Left renal cortex interstitium (tissue), 4 donors: ENCODE measurements around the gene OR9Q1. TPM values are rescaled to one million over a fixed set of nuclear protein-coding genes. Genes with fewer than 3 reads are reported as not detected.
"Not testable (repeated sequence)": the region's sequence is repeated elsewhere in the genome, so short reads cannot be mapped to it uniquely, and the experiment has no call there.

Experiments used
- DNase-seq, 4 donors: peaks; one replicate each; pipeline ENCODE4 v3.0.0-alpha.2; 2013; ENCODE audit warnings: low read depth in 4 of 4, low spot score in 2 of 4, missing footprints in 1 of 4
- polyA plus RNA-seq, 4 donors: library from polyadenylated mRNA; unstranded; fragments of 120-200 nt; gene quantifications; one replicate each; pipeline ENCODE4 v1.2.1, GENCODE V29; 2013; ENCODE audit not compliant: insufficient read length in 4 of 4

The OR9Q1 gene
- polyA plus RNA-seq, 4 donors: not detected

DNA sequence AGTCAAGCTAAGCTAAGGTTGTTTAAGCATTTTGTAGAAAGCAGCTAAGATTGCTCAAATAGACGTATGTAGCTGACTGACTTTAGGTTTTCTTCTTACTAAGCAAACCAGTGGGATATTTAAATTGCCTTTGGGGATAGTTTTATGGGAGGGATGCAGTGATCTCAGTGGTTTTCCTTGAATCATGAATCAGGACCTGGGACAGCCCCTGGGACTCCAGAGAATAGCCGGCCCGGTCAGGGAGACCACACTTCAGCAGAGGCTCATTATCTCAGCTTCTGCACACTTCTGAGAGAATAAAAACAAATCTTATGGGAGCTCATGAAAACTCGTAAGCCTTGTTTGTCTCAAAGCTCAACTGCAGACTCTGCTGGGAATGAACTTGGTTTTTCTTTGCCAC lies 101.8 kb downstream of the OR9Q1 start, which contains the start of gene OR9I1:
TSS of gene OR9I1 (minus strand) at position 62 of the 400 bp plus-strand sequence. CDS start 6,086 bp downstream, outside the sequence.
- DNase-seq: no peak

DNA sequence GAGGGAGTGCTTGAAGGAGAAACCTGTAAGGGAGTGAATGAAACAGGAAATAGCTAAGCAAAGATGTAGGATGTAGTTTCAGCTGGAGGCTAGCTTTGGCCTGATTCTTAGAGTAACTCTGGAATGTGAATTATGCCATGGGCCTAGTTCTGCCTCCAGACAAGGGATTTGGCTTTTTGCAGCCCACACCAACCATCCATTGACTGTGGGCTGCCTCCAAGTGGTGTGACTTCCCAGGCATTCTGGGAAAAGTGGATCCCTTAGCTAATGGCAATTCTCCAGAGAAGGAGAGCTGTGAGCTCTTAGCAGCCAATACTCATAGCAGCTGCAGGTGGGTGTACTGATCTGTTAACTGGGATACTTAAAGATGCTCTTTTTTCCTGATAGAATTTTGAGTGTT lies 103.7 kb downstream of the OR9Q1 start:
- DNase-seq: no peak

DNA sequence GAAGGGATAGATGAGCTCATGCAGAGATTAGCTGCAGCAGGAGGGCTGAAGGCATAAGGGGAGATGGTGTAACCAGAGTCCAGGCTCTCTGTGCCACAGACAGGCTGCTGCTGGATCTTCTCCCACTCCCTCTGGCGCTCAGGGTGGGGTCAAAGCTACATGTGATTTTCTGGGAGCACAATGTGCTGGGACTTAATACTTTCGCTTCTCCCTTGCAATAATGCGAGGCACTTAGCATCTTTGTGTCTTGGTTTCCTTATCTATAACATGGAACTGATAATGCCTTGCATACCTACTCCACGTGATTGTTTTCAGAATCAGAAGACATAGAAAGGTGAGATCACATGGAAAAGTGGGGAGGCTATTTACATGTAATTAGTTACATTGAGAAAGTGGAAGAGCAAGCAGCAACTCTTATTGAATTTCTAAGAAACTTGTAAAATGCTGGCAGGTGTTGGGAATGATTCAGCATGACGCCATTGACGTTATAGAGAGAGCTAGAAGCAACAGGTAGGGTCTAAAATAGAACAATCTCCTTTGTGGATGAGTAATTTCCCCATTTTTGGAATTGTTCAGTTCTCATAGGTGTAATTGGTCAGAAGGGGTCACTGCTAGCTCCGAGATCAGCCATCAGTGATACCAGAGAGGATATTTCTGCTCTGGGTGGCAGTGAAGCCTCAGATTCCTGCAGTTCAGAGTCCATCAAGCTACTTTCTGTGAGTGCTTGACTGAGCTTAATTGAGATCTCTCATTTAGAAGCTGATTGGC lies 109.8 kb downstream of the OR9Q1 start:
- no peak for DNase-seq

DNA sequence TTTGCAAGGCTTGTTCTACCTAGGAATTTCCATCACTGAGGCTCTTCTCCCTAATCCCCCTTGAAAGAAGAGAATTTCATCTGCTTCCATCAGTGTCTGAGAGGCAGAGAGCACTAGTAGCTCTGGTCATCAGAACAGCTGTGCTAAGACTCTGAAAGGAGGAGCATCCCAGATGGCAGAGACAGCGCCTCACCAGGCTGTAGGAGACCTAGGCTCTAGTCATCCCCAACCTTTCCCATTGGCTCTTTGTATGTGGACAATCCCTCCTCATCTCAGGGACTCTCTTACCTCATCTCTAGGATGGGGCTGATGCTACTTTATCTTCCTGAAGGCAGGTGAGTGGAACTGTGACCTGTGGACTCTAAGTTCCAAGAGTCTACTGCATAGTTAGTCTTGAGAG lies 110.5 kb downstream of the OR9Q1 start:
- DNase-seq: no peak

DNA sequence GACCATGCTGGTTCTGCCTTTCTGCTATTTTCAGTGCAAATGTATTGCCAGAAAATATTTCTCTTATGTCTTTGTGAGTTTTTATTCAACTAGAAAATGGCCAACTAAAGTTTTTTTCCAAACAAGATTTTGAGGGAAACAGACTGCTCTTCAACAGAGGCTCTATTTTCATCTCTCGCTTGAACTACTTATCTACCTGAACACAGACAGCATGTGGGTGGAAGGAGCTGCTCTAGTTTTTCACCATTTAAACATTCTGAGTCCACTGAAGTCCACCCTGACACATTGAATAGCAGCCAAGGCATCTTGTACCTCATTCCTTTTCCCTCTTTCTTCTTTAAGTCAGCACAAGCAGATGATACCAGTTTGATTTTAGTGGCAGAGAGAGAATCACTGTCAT lies 111.5 kb downstream of the OR9Q1 start:
- DNase-seq: no peak

DNA sequence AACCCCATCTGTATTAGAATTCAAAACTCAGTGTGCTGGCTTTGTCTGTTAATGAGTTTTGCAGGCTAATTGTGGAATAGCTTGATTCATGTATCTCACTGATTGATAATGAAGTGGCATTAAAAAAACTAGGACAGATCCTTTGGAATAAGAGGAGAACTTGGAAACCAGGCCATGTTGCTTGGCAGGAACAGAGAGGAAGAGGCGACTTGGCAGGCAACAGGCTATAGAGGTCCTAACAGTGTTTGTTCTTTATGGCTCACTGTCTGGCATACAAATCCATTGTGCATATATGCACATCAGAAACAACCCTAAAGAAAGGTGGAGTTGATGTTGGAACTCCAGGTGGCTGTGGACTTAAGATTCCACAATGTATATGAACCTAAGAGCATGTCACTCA lies 119.1 kb downstream of the OR9Q1 start:
- DNase-seq: no peak

DNA sequence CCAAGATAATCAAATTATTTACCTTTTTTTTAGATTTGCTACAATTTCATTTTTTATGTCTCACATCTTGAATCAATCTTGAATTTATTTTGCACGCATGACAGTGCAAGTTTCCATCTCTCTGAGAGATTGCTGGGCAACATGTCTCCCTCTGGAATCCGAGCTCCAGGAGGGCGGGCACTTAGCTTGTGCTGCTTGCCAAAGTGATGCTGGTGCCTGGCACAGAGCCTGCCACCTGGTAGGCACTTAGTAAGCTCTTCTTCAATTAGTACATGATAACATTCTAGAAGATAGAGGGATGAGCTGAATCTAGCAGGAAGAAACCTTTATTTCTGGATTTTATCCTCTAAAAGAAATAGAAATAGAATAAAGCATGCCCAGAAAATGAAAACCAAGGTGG lies 129.1 kb downstream of the OR9Q1 start:
- DNase-seq: no peak

DNA sequence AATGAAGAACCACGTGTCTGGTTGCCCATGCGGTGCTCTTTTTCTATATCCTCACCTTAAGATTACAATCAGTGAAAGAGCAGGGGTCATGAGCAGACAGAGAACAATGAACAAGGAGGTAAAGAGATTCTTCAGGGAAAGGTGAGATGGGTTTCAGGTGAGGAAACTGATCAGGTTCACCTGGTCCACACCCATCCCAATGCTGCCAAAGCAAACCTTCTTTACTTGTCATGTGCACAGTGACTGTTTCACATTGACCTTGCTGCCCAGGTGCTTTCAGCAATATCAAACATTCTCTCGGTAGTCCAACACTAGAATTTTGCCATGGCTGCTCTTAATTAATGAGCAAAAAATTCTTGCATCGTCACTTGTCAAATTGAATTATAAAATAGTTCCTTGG lies 140.7 kb downstream of the OR9Q1 start:
- no peak for DNase-seq

DNA sequence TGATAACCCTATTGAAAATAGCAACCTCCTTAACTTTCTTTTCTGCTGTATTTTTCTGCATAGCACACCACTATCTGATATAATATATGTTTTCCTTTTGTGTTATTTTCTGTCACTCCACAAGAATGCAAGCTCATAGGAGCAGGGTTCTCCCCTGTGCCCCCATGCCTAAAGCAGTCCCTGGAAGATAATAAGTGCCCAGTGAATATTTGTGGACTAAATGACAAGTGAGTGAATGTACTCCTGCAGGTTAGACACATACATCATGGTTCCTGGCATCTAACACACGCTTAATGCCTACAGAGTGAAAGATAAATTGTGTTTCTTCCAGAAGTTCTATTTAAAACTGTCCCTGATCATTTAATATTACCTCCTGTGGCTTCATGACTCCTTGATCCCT lies 141.3 kb downstream of the OR9Q1 start:
- no peak for DNase-seq

DNA sequence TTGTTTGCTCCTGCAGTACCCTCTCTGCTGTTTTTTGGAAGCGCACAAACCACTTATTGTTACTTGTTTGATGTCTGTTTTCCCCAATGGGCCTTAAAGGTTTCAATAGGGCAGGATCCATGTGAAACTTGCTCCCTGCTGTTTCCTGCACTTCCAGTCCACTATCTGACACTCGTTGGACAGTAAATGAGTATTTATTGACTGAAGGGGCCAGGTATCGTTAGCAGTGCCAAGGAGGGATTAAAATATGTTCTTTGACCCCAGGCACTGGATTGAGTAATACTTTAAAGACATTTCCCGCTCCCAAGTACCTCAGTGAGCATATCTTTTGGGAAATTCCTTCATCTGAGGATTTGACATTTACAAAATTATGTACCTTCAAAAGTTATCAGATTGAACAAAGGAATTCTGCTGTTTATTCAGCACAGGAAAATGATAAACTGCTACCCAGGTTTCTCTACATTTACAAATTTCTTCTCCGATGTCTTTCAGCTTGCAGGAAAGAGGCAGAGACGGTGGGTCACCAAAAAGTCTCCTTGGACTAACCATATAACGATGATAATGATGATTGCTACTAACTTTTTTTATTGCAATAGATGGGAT lies 141.9 kb downstream of the OR9Q1 start:
- DNase-seq: no peak

DNA sequence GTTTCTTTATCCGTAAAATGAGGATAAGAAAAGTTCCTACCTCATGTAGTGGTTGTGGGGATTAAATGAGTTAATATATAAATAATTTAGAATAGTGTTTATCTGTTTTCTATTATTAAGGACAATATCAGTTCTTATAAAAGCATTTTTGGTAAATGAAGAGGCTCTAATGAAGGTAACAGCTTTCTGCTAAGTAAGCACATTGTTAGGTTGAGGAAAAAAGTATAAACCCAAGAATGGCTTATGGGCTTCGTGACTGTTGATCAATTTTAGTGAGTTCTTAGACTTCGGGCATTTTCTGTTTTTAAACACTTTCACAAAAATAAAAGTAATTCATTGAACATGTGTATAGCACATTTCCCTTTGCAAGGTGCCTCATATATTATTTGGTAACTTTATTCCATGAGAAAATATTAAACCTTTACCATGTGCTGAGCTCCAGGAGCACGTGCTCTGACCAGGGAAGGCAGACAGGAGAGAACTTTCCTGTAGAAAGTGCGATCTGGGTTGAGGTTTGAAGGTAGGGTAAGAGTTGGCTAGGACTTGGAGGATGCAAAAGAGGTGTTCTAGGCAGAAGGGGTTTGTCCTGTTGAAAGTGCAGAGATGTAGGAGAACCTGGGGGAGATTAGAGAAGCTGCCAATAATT lies 153.9 kb downstream of the OR9Q1 start:
- no peak for DNase-seq

DNA sequence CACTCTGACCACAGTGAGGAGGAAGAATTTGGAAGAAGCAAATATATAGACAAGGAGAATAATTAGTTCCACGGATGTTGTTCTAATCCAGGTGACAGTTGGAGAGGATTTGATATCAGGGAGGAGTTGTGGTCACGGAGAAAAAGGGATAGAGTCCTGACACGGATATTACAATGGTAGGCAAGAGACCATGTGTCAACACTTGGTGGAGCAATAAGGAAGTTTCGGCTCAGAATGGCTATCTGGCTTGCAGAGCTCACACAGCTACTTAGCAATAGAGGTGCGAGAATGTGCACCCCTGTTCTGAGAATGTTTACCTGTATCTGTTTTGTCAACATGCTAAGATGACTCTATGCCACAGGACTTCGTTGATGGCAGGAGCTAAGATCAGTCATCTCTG lies 154.8 kb downstream of the OR9Q1 start:
- no peak for DNase-seq

DNA sequence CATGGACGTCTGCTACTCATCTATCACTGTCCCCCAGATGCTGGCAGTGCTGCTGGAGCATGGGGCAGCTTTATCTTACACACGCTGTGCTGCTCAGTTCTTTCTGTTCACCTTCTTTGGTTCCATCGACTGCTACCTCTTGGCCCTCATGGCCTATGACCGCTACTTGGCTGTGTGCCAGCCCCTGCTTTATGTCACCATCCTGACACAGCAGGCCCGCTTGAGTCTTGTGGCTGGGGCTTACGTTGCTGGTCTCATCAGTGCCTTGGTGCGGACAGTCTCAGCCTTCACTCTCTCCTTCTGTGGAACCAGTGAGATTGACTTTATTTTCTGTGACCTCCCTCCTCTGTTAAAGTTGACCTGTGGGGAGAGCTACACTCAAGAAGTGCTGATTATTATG lies 156.0 kb downstream of the OR9Q1 start:
- DNase-seq: no peak

DNA sequence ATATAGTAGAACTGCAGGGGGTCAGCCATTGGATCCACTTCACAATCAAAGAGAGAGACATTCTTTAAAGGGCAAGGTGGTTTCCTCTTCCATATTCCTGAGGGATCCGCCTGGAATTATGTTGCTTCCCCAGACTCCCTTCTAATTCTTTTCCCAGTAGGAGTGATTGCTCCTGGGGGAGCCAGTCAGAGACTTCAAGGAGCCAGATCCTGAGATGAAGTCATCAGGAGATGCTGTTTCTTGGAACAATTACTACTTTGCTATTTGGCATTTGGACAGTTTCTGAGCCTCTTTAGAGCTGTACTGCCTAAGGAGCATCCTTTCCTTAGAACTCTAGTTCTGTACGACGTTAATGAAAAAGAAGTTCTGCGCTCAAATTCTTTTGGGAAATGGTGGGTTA lies 163.3 kb downstream of the OR9Q1 start:
- no peak for DNase-seq

DNA sequence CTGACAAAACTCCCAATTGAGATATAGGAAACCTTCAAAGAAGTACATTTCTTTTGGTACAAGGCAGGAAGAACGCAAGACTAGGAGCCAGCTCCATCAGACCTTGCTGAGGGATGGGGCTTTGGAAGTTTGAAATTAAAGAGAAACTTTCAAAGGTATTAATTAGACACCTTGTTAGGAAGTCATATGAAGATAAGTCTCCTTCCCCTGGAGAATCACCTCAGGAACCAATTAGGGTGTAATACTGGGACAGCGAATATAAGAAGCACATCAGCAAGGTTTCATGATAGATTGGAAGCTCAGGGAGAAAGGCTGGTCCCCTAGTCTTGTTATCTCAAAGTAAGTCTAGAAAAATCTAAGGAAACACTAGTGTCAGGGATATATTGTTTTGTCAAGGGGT lies 165.1 kb downstream of the OR9Q1 start, which contains the start of gene OR9Q2:
TSS of gene OR9Q2 (plus strand) at position 301 of the 400 bp plus-strand sequence. CDS start 1,421 bp downstream, outside the sequence.
- DNase-seq: no peak

DNA sequence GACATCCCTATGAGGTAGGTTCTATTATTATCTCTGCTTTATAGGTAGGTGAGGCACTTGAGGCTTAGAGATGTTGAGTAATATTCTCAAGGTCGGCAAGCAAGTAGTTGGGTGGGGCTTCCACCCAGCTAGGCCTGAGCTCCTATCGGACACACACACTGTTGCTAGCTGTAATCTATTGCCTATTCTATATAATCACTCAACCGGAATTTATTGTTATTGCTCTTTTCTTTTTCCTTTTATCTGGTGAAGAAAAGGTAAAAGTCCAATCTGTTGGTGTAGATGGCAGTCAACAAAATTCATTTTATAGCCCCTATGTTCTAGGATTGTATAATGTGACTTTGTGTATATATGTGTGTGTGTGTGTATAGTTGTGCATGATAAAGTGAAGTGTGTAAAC lies 168.5 kb downstream of the OR9Q1 start:
- no peak for DNase-seq

DNA sequence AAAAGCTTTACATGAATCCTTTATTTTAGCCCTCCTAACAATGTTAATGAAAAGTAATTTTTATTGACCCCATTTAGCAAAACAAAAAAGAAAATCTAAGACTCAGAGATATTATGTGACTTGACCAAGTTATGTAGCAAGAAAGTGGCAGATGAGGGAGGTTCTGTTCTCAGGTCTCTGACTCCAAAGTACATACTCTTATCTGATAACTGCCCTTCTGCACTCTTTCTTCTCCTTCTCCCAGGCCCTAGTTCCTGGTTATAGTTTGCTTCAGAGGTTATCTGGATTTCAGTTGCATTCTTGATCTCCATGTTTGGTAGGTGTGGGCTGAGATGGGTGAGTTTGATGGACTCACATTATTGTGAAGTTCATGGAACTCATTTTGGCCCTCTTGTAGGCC lies 169.7 kb downstream of the OR9Q1 start:
- no peak for DNase-seq

DNA sequence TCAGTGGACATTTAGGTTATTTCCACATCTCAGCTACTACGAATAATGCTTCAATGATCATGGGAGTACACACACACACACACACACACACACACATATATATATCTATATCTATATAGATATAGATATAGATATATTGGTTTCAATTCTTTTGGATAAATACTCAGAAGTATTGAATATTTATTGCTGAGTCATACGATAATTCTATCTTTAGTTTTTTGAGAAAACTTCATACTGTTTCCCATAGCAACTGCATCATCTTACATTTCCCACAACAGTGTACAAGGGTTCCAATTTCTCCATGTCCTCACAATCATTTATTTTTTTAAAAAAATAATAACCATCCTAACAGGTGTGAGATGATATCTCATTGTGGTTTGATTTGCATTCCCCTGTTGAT lies 172.3 kb downstream of the OR9Q1 start:
- no peak for DNase-seq

DNA sequence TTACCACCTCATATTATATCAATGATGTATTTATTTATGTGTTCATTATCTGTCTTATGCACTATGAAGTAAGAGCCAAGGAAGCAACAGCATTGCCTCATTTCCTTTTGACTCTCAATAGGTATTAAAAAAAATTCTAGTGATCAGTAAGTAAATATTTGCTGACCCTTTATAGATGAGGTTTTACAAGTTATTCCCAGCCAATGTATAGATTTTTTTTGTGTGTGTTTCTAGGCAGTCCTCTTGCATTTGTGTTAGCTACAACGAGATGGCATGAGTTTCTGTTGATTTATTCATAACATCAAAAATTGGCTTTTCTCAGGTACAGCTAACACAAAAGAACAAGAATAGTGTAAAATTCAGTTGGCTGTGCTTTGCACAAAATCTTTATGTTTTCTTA lies 175.6 kb downstream of the OR9Q1 start:
- no peak for DNase-seq

DNA sequence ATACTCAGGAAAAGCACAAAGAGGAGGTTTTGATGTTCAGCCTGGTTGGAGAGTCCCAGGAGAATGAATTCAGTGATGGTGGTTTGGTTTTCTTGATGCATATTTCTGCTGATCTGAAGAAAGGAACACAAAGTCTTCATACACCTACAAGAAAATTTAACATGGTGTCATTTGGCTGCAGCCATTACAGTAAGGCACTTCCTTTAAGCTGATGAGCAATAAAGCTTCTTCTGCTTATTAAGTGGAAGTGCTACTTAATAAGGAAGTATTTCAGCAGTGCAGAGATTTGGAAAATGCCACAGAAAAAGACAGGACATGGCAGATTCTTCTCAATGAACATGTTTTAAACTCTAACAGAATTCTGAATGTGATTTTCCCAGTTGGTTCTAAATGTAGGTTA lies 180.4 kb downstream of the OR9Q1 start, which contains the start of gene OR1S2:
TSS of gene OR1S2 (minus strand) at position 101 of the 400 bp plus-strand sequence. CDS start at position 101, 0 bp downstream.
- DNase-seq: no peak

DNA sequence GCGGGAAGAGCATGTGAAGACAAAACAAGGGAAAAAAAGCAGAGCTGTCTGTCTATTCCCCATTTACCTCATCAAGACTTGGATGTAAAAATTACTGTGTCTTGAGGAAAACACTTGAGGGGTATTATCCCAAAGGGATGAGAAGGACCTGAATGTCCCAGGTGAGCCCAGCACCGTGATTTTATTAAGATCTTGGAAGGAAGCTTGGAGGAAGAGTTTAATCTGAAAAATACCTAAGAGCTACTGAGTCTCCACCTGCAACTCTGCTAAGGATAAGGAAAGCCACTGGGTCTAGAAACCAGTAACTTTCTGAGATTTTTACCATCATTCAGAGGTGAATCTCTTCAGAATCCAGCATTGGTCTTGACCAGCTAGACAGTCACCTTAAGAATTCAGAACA lies 188.7 kb downstream of the OR9Q1 start, which contains the start of gene OR1S1:
TSS of gene OR1S1 (plus strand) at position 301 of the 400 bp plus-strand sequence.
- not testable (repeated sequence) for DNase-seq

DNA sequence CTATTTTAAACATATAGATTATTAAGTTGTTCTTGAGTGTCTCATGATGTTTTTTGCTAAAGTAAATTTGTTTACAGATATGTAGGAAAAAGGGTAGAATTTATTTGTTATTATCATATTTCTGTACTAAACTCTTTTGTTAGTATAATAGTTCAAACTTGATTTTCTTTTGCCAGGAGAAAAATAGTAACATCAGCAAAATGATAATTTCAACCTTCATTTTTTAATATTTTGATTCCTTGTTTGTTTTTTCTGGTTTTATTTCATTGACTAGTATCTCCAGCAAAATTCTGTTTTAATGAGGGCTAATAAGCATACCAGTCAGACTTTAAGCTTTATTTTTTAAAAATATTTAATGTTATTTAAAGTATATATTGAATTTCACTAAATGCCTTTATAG lies 192.8 kb downstream of the OR9Q1 start:
- DNase-seq: no peak
